ENCODE results near the gene CADM3.

Gene CADM3

DNA sequence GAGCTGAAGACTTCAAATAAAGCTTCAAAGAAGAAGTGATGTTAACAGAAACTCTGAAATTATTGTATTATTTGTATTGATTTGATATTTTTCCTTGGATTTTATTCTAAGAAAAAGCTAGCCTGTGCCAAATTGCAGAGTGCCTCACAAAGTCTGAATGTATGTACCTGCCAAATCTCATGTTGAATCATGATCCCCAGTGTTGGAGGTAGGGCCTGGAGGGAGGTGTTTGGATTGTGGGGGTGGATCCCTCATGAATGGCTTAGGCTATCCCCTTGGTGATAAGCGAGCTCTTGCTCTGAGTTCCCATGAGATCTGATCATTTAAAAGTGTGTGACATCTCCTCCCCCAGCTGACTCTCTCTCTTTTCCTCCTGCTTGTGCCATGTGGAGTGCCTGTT, 76.9 kb downstream of the CADM3 start:
- DNase-seq, result no peak

DNA sequence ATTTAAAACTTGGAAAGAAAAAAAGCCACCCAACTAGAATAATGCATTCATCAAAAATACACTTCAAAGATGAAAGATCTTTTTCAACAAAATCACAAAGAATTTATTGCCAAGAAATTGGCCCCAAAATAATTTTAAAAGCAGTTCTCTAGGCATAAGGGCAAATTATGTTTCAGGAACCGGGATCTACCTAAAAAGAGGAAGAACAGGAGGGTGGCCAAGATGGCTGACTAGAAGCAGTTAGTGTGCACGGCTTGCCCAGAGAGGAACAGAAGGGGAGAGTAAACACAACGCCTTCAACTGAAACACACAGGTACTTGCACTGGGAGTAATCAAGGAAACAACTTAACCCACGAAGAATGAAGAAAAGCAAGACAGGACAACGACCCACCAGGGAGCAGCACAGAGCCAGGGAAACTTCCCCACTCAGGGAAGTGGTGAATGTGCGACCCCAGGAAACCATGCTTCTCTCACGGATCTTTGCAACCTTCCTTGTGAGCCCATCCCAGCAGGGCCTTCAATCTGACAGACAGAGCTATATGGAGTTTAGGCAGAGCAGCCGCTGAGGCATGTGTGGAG, 79.3 kb downstream of the CADM3 start:
- no peak for DNase-seq

All from amygdala (tissue), 56 donors.